KMS-11 (cell line): ENCODE results near the gene TFEB.

Experiments
- H2AFZ ChIP-seq: fragments of 200-600 bp; sonication (generic); 2 replicates; pipeline ENCODE4 v1.6.1; 2016; ENCODE audit warnings: antibody characterized with exemption, mixed run types, low read depth
- H3K27ac ChIP-seq: fragments of 200-600 bp; sonication (generic); 2 replicates; pipeline ENCODE4 v1.6.1; 2016; ENCODE audit warnings: mild to moderate bottlenecking, mixed run types
- H3K27me3 ChIP-seq: fragments of 200-600 bp; sonication (generic); 2 replicates; pipeline ENCODE4 v1.6.1; 2017; ENCODE audit warnings: mild to moderate bottlenecking, low read depth, mixed run types, moderate library complexity; ENCODE audit not compliant: insufficient read depth
- H3K36me3 ChIP-seq: fragments of 200-600 bp; sonication (generic); 2 replicates; pipeline ENCODE4 v1.6.1; 2017; ENCODE audit warnings: mild to moderate bottlenecking, mixed run types; ENCODE audit not compliant: insufficient read depth
- H3K4me1 ChIP-seq: fragments of 200-600 bp; sonication (generic); 2 replicates; pipeline ENCODE4 v1.6.1; 2016; ENCODE audit warnings: mild to moderate bottlenecking, low read depth, mixed run types; ENCODE audit not compliant: poor library complexity, severe bottlenecking
- H3K4me2 ChIP-seq: fragments of 200-600 bp; sonication (generic); 2 replicates; pipeline ENCODE4 v1.7.0; 2016; ENCODE audit warnings: mild to moderate bottlenecking, mixed run types
- H3K4me3 ChIP-seq: fragments of 200-600 bp; sonication (generic); IDR thresholded peaks from 2 replicates; pipeline ENCODE4 v1.6.1; 2017; ENCODE audit warnings: low read depth, low read length, mixed read lengths; ENCODE audit not compliant: insufficient read depth
- H3K79me2 ChIP-seq: fragments of 200-600 bp; sonication (generic); 2 replicates; pipeline ENCODE4 v1.6.1; 2016; ENCODE audit warnings: low read depth, mixed run types; ENCODE audit not compliant: insufficient read depth
- H3K9ac ChIP-seq: fragments of 200-600 bp; sonication (generic); 2 replicates; pipeline ENCODE4 v1.6.1; 2016; ENCODE audit warnings: mild to moderate bottlenecking, mixed run types
- H4K20me1 ChIP-seq: fragments of 200-600 bp; sonication (generic); 2 replicates; pipeline ENCODE4 v1.6.1; 2016; ENCODE audit warnings: mild to moderate bottlenecking, mixed run types; ENCODE audit not compliant: insufficient read depth
- TF ChIP-seq, protein P1 (sequence below): fragments of 200-600 bp; sonication (generic); conservative IDR thresholded peaks from 2 replicates; pipeline ENCODE4 v1.6.1; 2017; ENCODE audit warnings: low read depth, mild to moderate bottlenecking, antibody characterized with exemption, low read length, moderate library complexity, mixed read lengths

The TFEB gene

DNA sequence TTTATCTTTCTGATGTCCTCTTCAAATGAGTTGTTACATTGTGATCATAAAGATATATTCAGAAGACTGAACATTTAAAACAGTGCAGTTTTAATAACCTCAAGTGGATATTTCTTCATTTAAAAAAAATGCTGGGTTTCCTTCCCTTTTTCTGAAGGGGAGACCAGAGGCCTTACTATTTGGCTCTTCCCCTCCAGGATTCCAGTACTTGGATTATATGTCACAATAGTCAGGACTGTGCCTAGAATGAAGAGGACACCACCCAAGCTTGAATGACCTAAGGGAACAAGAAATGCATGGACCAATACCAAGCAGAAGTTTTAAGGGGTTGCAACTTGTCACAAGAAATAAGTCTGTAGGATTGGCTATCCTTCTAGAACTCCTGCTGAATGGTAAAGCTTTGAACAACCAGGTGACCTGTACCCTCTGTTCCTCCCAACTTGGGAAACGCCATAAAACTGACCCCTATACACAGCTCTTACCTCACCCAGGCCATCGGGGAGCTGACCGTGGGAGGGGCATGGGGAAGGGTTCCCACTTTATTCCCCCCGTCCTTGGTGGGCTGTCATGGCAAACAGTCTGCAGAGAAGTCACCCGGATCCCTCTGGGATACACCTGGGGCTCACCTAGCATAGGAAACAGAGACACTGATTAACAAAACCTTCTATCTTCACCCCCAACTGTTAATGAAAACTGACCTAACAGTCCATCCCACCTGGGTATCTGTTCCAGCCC lies 42.3 kb upstream of the TFEB start:
- Histone ChIP-seq H3K9ac (no peak overlapping the region), H2AFZ (no peak overlapping the region), H3K36me3 (no peaks in the 10 kb centered on the region), H3K27ac (no peak overlapping the region), H4K20me1 (no peaks in the 10 kb centered on the region), H3K4me1 (peaks cover 10% of the 10 kb centered on the region), H3K79me2 (no peaks in the 10 kb centered on the region), H3K4me2 (no peak overlapping the region), H3K27me3 (peaks cover 15% of the 10 kb centered on the region), H3K4me3 (no peak overlapping the region)
- TF ChIP-seq, protein P1, sequence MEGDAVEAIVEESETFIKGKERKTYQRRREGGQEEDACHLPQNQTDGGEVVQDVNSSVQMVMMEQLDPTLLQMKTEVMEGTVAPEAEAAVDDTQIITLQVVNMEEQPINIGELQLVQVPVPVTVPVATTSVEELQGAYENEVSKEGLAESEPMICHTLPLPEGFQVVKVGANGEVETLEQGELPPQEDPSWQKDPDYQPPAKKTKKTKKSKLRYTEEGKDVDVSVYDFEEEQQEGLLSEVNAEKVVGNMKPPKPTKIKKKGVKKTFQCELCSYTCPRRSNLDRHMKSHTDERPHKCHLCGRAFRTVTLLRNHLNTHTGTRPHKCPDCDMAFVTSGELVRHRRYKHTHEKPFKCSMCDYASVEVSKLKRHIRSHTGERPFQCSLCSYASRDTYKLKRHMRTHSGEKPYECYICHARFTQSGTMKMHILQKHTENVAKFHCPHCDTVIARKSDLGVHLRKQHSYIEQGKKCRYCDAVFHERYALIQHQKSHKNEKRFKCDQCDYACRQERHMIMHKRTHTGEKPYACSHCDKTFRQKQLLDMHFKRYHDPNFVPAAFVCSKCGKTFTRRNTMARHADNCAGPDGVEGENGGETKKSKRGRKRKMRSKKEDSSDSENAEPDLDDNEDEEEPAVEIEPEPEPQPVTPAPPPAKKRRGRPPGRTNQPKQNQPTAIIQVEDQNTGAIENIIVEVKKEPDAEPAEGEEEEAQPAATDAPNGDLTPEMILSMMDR, result no peak

DNA sequence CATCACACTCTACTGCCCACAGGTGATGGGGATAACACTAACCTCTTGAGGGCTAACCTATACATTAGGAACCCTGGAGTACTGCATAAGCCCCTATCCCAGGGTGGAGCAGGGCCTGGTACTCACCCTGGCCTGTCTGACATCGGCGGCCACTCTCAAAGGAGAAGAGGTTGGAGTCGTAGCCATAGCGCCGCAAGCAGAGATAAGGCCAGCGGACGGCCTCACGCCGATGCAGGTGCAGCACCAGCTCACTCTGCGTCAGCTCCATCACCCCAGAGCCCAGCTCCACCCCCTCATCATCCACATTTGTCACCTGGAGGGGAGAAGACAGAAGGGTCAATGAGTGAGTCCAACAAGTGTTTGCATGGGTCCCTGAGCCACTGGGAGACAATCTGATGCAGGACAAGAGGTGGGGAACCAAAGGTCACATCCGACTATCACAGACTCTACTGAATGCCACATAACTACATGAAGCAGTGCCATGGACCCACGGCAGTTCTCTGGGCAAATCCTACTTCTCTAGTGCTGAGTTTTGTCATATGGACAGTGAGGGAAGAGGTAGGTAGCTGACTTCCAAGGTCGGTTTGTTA lies 40.0 kb upstream of the TFEB start:
- Histone ChIP-seq H3K4me3 (no peak overlapping the region), H2AFZ (no peak overlapping the region), H4K20me1 (no peaks in the 10 kb centered on the region), H3K36me3 (no peaks in the 10 kb centered on the region), H3K4me2 (no peak overlapping the region), H3K27me3 (no peaks in the 10 kb centered on the region), H3K79me2 (no peaks in the 10 kb centered on the region), H3K9ac (no peak overlapping the region), H3K4me1 (peaks cover 4% of the 10 kb centered on the region), H3K27ac (no peak overlapping the region)
- TF ChIP-seq, protein P1, result no peak

DNA sequence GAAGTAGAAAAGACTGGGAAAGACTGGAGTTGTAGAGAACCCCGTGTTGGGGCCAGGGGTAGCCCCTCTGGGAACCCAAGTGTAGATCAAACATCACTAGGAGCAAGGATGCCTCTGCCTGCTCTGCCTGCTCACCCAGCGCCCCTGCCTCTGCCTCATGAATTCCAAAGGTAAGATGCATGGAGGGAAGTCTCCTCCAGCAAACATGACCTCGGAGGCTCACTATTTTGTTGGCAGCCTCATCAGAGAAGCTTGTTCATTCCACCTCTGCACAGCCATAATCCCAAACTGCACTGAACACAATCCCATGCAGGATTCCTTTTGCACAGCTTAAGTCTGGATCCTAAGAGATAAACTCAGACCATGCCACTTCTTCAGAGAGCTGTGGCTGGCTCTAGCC lies 39.4 kb upstream of the TFEB start:
- Histone ChIP-seq H3K36me3 (no peaks in the 10 kb centered on the region), H3K79me2 (no peaks in the 10 kb centered on the region), H3K4me1 (peaks cover 4% of the 10 kb centered on the region), H3K27me3 (no peaks in the 10 kb centered on the region), H4K20me1 (no peaks in the 10 kb centered on the region), H3K4me3 (no peak overlapping the region), H2AFZ (no peak overlapping the region), H3K4me2 (no peak overlapping the region), H3K27ac (no peak overlapping the region), H3K9ac (no peak overlapping the region)
- TF ChIP-seq, protein P1, result no peak

DNA sequence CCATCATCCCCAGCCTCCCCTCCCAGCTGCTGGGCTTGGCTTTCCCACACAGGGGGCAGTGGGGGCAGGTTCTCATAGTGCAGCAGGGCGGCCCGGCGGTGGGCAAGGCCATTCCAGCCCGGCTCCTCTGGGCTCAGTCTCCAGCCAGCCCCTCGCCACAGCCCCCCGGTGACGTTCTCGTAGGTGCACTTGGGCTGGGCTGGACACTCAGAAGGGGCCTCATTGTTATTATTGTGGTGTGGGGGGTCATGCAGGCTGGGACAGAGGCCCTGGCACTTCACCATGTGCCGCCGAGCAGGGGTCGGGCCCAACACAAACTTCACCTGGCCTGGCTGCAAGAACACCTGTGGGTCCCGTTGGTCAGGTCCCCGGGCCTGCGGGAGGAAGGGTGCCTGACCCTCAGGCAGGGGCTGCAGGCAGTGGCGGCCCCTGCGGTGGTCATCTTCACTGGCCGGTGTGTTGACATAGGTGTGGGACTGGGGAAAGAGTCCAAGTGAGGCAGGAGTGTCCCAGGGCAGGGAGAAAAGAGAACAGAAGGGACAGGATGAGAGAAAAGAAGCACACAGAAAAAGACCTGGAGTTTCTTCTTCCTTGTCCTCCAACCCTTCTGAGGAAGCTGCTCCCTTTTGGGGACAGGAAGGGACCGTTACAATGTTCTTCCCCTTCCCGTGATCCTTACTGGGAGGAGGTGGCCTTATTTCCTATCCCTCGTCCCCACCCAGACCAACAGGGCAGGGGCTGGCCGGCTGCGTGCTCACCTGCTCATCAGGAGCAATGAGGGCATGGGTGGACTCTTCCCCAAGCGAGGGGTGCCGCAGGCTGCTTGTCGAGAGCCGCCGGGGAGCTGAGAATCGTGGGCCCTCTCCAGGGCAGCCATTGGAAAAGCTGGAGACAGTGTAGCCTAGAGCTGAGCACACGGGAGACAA lies 35.9 kb upstream of the TFEB start:
- Histone ChIP-seq H3K4me1 (no peaks in the 10 kb centered on the region), H3K27ac (no peak overlapping the region), H3K36me3 (no peaks in the 10 kb centered on the region), H3K27me3 (no peaks in the 10 kb centered on the region), H2AFZ (no peak overlapping the region), H4K20me1 (no peaks in the 10 kb centered on the region), H3K4me3 (no peak overlapping the region), H3K4me2 (no peak overlapping the region), H3K9ac (no peak overlapping the region), H3K79me2 (no peaks in the 10 kb centered on the region)
- TF ChIP-seq, protein P1, result no peak
